Adipose tissue (tissue), 3 donors: Measurements from ENCODE around the gene CACNA1S. TPM values are rescaled to one million over a fixed set of nuclear protein-coding genes. Genes with fewer than 3 reads are reported as not detected.
A peak's percentile ranks its signal among the peaks of the same experiment; 100 is the strongest.

Experiments
- H3K27ac ChIP-seq: one replicate; pipeline ENCODE4 v1.5.1; 2013; ENCODE audit warnings: low read depth, low read length
- WGBS, 3 donors: extraction: QIAGEN DNeasy Blood & Tissue Kit; methylation state at CpG; one replicate each; pipeline ENCODE4 v1.1.7; 2013; 5-methylcytosine and 5-hydroxymethylcytosine counted together
- polyA plus RNA-seq, 3 donors: library from polyadenylated mRNA; stranded (reverse); fragments of 200-250 nt; gene quantifications; one replicate each; pipeline ENCODE4 v1.2.3, GENCODE V29; 2013
- donor health status: healthy with polysubstance abuse.
- donor health status: Bipolar disorder and iron deficiency.
- donor health status: healthy.

The CACNA1S gene
- polyA plus RNA-seq, 3 donors = under 0.01 to 0.02 TPM; not detected in 1

GRCh38 chr1:201026234-201026633 lies 86.0 kb downstream of the CACNA1S start:
- H3K27ac ChIP-seq = peak overlapping the region; percentile 11
- 50 to 87% (median 58%) methylated on average over 3 of the region's 3 CpGs for WGBS, 3 donors

GRCh38 chr1:201025571-201026002 lies 86.6 kb downstream of the CACNA1S start:
- 66 to 78% (median 73%) methylated on average over 7 of the region's 7 CpGs for WGBS, 3 donors
- H3K27ac ChIP-seq = no peak overlapping the region

- 46 to 100% (median 73%) methylated on average over 1 to 2 of the region's 2 CpGs for WGBS, 3 donors
- no peak overlapping the region for H3K27ac ChIP-seq
Observed at GRCh38 chr1:201024625-201024998, 87.6 kb downstream of the CACNA1S start.

- H3K27ac ChIP-seq = no peak overlapping the region
- WGBS, 3 donors = 39 to 42% (median 41%) methylated on average over 16 to 17 of the region's 17 CpGs
Observed at GRCh38 chr1:201023920-201024624, 88.2 kb downstream of the CACNA1S start.

- H3K27ac ChIP-seq = no peak within 1 kb of the TSS
- 2 to 3% (median 2%) methylated on average over 13 to 51 of the region's 53 CpGs for WGBS, 3 donors
Observed at GRCh38 chr1:201023517-201023902, 88.7 kb downstream of the CACNA1S start, which contains the start of gene KIF21B. Gene KIF21B, minus strand, starts transcription at chr1:201023714. Its CDS starts 331 bp downstream, at chr1:201023383.

GRCh38 chr1:201022820-201023516 lies 89.3 kb downstream of the CACNA1S start:
- 5 to 10% (median 5%) methylated on average over 53 to 56 of the region's 56 CpGs for WGBS, 3 donors
- no peak overlapping the region for H3K27ac ChIP-seq

- H3K27ac ChIP-seq = no peak overlapping the region
- 58 to 85% (median 80%) methylated on average over 2 of the region's 2 CpGs for WGBS, 3 donors
Observed at GRCh38 chr1:201022493-201022819, 89.8 kb downstream of the CACNA1S start.

- no peak overlapping the region for H3K27ac ChIP-seq
- 73 to 81% (median 76%) methylated on average over 7 of the region's 7 CpGs for WGBS, 3 donors
Observed at GRCh38 chr1:201021630-201022492, 90.4 kb downstream of the CACNA1S start.

- WGBS, 3 donors = 44 to 68% (median 61%) methylated on average over 11 of the region's 11 CpGs
- no peak overlapping the region for H3K27ac ChIP-seq
Observed at GRCh38 chr1:201020721-201021629, 91.3 kb downstream of the CACNA1S start.

GRCh38 chr1:201020040-201020591 lies 92.1 kb downstream of the CACNA1S start:
- 53 to 69% (median 62%) methylated on average over 4 of the region's 4 CpGs for WGBS, 3 donors
- H3K27ac ChIP-seq = no peak overlapping the region

GRCh38 chr1:201019321-201019977 lies 92.8 kb downstream of the CACNA1S start:
- H3K27ac ChIP-seq = no peak overlapping the region
- WGBS, 3 donors = 48 to 75% (median 50%) methylated on average over 5 of the region's 5 CpGs

GRCh38 chr1:201017828-201018163 lies 94.4 kb downstream of the CACNA1S start:
- no peak overlapping the region for H3K27ac ChIP-seq
- WGBS, 3 donors = 74 to 100% (median 78%) methylated on average over 1 to 2 of the region's 2 CpGs

GRCh38 chr1:201016943-201017827 lies 95.0 kb downstream of the CACNA1S start:
- no peak overlapping the region for H3K27ac ChIP-seq
- WGBS, 3 donors = 77 to 86% (median 78%) methylated on average over 9 of the region's 9 CpGs

- WGBS, 3 donors = 9 to 19% (median 10%) methylated on average over 10 of the region's 10 CpGs
- no peak overlapping the region for H3K27ac ChIP-seq
Observed at GRCh38 chr1:201016211-201016651, 96.0 kb downstream of the CACNA1S start.

GRCh38 chr1:201015551-201016091 lies 96.6 kb downstream of the CACNA1S start:
- whole genome bisulfite sequencing, 3 donors = 50 to 56% (median 53%) methylated on average over 5 of the region's 5 CpGs

GRCh38 chr1:201014816-201015200 lies 97.4 kb downstream of the CACNA1S start:
- no peak overlapping the region for H3K27ac ChIP-seq
- 53 to 86% (median 83%) methylated on average over 3 of the region's 3 CpGs for WGBS, 3 donors

More at GRCh38 chr1:201015551-201016091, 96.6 kb downstream of the CACNA1S start:
- H3K27ac ChIP-seq = no peak overlapping the region
